CD4-positive, CD25-positive, alpha-beta regulatory T cell (primary cell): ENCODE results near the gene CNDP1. TPM values are rescaled to one million over a fixed set of nuclear protein-coding genes. Genes with fewer than 3 reads are reported as not detected.
A peak's percentile ranks its signal among the peaks of the same experiment; 100 is the strongest.

Source experiments
- ATAC-seq, 2 donors: fragments of 150-1000 bp; cut with Tn5 transposase; one replicate each; pipeline ENCODE4 v1.10.0; 2021; ENCODE audit warnings: low read depth in 2 of 2, moderate number of reproducible peaks in 2 of 2, moderate library complexity in 1 of 2
- DNase-seq, 3 donors: peaks; one replicate each; pipeline versions ENCODE4 v3.0.0 to v3.0.0-alpha.2; 2012 to 2022; ENCODE audit warnings: mixed read lengths in 1 of 3
- H3K27ac ChIP-seq: one replicate; pipeline ENCODE4 v1.7.0; 2013; ENCODE audit warnings: mild to moderate bottlenecking, low read length; ENCODE audit not compliant: insufficient read depth, poor library complexity, severe bottlenecking
- H3K27me3 ChIP-seq: one replicate; pipeline ENCODE4 v1.7.0; 2013; ENCODE audit warnings: low read length; ENCODE audit not compliant: control insufficient read depth, insufficient read depth
- H3K36me3 ChIP-seq: one replicate; pipeline ENCODE4 v1.7.0; 2013; ENCODE audit warnings: mild to moderate bottlenecking, low read length, moderate library complexity; ENCODE audit not compliant: control insufficient read depth, insufficient read depth
- H3K4me1 ChIP-seq: 2 replicates; pipeline ENCODE4 v1.7.0; 2013; ENCODE audit warnings: mild to moderate bottlenecking, low read length; ENCODE audit not compliant: insufficient read depth, control insufficient read depth, poor library complexity, severe bottlenecking
- H3K4me3 ChIP-seq: one replicate; pipeline ENCODE4 v1.7.0; 2013; ENCODE audit warnings: low read depth, mild to moderate bottlenecking, low read length, moderate library complexity
- H3K9me3 ChIP-seq, 2 experiments: 1 replicate in 1 of 2; 2 replicates in 1 of 2; pipeline ENCODE4 v1.7.0; 2013; ENCODE audit warnings: low read length in 2 of 2, mild to moderate bottlenecking in 1 of 2, moderate library complexity in 1 of 2; ENCODE audit not compliant: control insufficient read depth in 2 of 2
- H3K27ac Mint-ChIP-seq, 3 donors: one replicate each; pipeline ENCODE4 v1.8.0; 2020 to 2022; ENCODE audit warnings: mild to moderate bottlenecking in 3 of 3, mixed read lengths in 3 of 3, moderate library complexity in 2 of 3
- H3K27me3 Mint-ChIP-seq: one replicate; pipeline ENCODE4 v1.8.0; 2022; ENCODE audit warnings: mild to moderate bottlenecking, mixed read lengths
- H3K36me3 Mint-ChIP-seq: one replicate; pipeline ENCODE4 v1.8.0; 2020; ENCODE audit warnings: mixed read lengths
- H3K4me1 Mint-ChIP-seq, 4 donors: one replicate each; pipeline ENCODE4 v1.8.0; 2020 to 2022; ENCODE audit warnings: mixed read lengths in 4 of 4, mild to moderate bottlenecking in 1 of 4
- H3K4me3 Mint-ChIP-seq, 4 donors: one replicate each; pipeline ENCODE4 v1.8.0; 2020 to 2022; ENCODE audit warnings: mild to moderate bottlenecking in 4 of 4, mixed read lengths in 4 of 4, moderate library complexity in 3 of 4
- H3K9me3 Mint-ChIP-seq, 7 donors: one replicate each; pipeline ENCODE4 v1.8.0; 2020 to 2022; ENCODE audit warnings: mixed read lengths in 7 of 7, mild to moderate bottlenecking in 3 of 7, moderate library complexity in 2 of 7
- polyA plus RNA-seq, 4 donors: library from polyadenylated mRNA; unstranded; fragments of 300-500 nt; fragmentation: Illumina TruSeq; gene quantifications; one replicate each; pipeline ENCODE4 v1.2.3, GENCODE V29; 2021
- total RNA-seq: library from RNA; stranded (reverse); gene quantifications from one replicate; pipeline ENCODE4 v1.2.3, GENCODE V29; 2022

Gene CNDP1
- total and polyA plus RNA-seq, 5 donors from 2014 or later, result 0.15 TPM; not detected in 4

DNA sequence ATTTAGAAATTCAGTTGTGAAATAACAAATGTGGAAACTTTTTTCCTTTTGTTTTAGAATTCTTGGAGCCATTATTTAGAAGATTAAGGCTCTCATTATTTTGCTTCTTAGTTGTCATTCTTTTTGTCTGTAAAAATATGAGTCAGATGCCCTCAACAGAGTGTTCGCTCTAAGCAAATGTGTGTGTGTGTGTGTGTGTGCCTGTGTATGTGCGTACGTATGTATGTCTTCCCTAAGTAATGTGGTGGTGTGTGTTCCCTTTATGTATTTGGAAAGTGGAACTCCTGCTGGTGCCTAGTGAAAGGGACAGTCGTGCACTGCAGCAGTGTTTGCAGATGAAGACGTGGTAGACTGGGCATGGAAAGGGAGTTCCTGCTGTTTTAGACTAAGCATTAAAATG is 90.9 kb downstream of the CNDP1 start:
- H3K4me3 ChIP-seq, result no peak overlapping the region
- peaks cover 4 to 16% (median 9%) of the 10 kb centered on the region in 4 donors for H3K4me1 Mint-ChIP-seq
- no peaks in the 10 kb centered on the region for H3K27me3 Mint-ChIP-seq
- no peaks in the 10 kb centered on the region for H3K9me3 Mint-ChIP-seq
- H3K4me1 ChIP-seq, result no peaks in the 10 kb centered on the region
- H3K36me3 Mint-ChIP-seq, result no peaks in the 10 kb centered on the region
- peak overlapping the region in 1 of 3 donors; percentile 42 for H3K27ac Mint-ChIP-seq
- no peak overlapping the region for H3K27ac ChIP-seq
- H3K4me3 Mint-ChIP-seq, result no peak overlapping the region
- ATAC-seq, result no peak
- no peaks in the 10 kb centered on the region for H3K36me3 ChIP-seq
- H3K27me3 ChIP-seq, result no peaks in the 10 kb centered on the region
- no peaks in the 10 kb centered on the region for H3K9me3 ChIP-seq
- DNase-seq, result no peak

DNA sequence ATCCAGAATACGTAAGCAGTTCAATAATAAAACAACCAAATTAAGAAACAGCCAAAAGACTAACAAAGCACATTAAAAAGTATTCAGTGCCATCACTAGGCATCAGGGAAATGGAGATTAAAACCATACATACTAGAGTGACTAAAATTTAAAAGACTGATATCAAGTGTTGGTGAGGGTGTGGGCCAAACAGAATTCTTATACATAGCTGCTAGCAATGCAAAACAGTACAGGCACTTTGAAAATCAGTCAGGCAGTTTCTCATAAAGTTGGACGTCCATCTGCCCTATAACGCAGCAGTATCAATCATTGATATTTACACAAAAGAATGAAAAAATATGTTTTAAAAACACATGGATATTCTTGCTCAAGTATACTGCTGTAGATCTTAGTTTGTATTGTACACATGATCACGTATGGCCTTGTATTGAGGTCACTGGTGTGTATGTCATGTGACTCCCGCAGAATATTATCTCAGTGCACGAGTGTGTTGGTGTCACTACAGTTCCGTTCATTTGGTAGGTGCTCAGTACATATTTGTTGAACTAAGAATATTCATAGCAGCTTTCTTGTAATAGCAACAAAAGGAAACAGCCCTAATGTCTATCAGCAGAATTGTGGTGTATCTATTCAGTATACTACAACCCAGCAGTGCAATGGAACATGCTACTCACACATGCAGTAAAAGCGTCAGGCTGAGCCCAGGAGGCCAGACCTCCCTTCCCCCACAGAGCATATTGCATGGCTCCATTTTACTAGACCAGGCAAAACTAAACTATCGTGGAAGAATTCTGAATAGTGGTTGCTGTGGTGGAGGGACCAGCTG is 92.0 kb downstream of the CNDP1 start:
- ATAC-seq (no peak), DNase-seq (no peak)
- H3K27ac ChIP-seq, result no peak overlapping the region
- Mint-ChIP-seq H3K36me3 (peaks cover 4% of the 10 kb centered on the region), H3K27me3 (no peaks in the 10 kb centered on the region), H3K4me1 (peaks cover 10 to 22% (median 15%) of the 10 kb centered on the region in 4 donors), H3K4me3 (no peak overlapping the region), H3K27ac (no peak overlapping the region), H3K9me3 (no peaks in the 10 kb centered on the region)
- H3K4me1 ChIP-seq, result peaks cover 8% of the 10 kb centered on the region
- no peak overlapping the region for H3K4me3 ChIP-seq
- no peaks in the 10 kb centered on the region for H3K9me3 ChIP-seq
- H3K36me3 ChIP-seq, result no peaks in the 10 kb centered on the region
- no peaks in the 10 kb centered on the region for H3K27me3 ChIP-seq

DNA sequence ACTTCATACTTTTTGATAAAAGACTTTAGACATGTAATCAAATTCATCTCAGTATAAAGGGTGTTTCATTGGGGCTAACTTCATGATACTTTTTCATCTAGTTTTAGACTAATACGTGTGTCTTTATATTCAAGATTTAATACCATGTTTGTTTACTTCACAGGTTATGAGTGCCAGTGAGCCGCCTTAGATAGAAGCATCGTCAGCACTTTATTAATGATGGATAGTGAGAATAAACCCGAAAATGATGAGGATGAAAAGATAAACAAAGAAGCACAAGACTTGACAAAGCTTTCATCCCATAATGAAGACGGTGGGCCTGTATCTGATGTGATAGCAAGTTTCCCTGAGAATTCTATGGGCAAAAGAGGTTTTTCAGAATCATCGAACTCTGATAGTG is 96.5 kb downstream of the CNDP1 start:
- H3K36me3 ChIP-seq, result peaks cover 31% of the 10 kb centered on the region
- H3K27me3 ChIP-seq, result no peaks in the 10 kb centered on the region
- peaks cover 11% of the 10 kb centered on the region for H3K4me1 ChIP-seq
- peaks cover 38% of the 10 kb centered on the region for H3K36me3 Mint-ChIP-seq
- H3K27ac ChIP-seq, result no peak overlapping the region
- no peak for DNase-seq
- H3K9me3 ChIP-seq, result no peaks in the 10 kb centered on the region
- no peak for ATAC-seq
- H3K4me1 Mint-ChIP-seq, result peaks cover 18 to 37% (median 23%) of the 10 kb centered on the region in 4 donors
- H3K9me3 Mint-ChIP-seq, result no peaks in the 10 kb centered on the region
- peak overlapping the region; percentile 43 to 88 (median 83) for H3K27ac Mint-ChIP-seq
- no peak overlapping the region for H3K4me3 ChIP-seq
- peak overlapping the region in 2 of 4 donors; percentile 4 to 47 for H3K4me3 Mint-ChIP-seq
- H3K27me3 Mint-ChIP-seq, result no peaks in the 10 kb centered on the region

DNA sequence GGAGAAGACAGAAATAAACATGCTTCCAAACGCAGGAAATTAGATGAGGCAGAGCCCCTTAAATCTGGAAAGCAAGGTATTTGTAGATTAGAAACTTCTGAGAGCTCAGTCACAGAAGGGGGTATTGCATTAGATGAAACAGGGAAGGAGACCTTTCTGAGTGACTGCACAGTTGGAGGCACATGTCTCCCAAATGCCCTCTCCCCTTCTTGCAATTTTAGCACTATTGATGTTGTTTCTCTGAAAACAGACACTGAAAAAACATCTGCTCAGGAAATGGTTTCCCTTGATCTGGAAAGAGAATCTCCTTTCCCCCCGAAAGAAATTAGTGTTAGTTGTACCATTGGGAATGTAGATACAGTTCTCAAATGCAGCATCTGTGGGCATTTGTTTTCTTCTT is 96.9 kb downstream of the CNDP1 start:
- H3K27ac Mint-ChIP-seq, result peak overlapping the region; percentile 83 to 88 (median 85)
- peaks cover 38% of the 10 kb centered on the region for H3K36me3 Mint-ChIP-seq
- H3K27me3 ChIP-seq, result no peaks in the 10 kb centered on the region
- peak overlapping the region; percentile 4 to 78 (median 63) for H3K4me3 Mint-ChIP-seq
- H3K4me1 ChIP-seq, result peaks cover 11% of the 10 kb centered on the region
- DNase-seq (no peak), ATAC-seq (no peak)
- no peaks in the 10 kb centered on the region for H3K9me3 ChIP-seq
- no peaks in the 10 kb centered on the region for H3K27me3 Mint-ChIP-seq
- H3K27ac ChIP-seq, result no peak overlapping the region
- no peaks in the 10 kb centered on the region for H3K9me3 Mint-ChIP-seq
- H3K4me1 Mint-ChIP-seq, result peaks cover 18 to 37% (median 23%) of the 10 kb centered on the region in 4 donors
- H3K4me3 ChIP-seq, result peak overlapping the region; percentile 46
- H3K36me3 ChIP-seq, result peaks cover 31% of the 10 kb centered on the region

DNA sequence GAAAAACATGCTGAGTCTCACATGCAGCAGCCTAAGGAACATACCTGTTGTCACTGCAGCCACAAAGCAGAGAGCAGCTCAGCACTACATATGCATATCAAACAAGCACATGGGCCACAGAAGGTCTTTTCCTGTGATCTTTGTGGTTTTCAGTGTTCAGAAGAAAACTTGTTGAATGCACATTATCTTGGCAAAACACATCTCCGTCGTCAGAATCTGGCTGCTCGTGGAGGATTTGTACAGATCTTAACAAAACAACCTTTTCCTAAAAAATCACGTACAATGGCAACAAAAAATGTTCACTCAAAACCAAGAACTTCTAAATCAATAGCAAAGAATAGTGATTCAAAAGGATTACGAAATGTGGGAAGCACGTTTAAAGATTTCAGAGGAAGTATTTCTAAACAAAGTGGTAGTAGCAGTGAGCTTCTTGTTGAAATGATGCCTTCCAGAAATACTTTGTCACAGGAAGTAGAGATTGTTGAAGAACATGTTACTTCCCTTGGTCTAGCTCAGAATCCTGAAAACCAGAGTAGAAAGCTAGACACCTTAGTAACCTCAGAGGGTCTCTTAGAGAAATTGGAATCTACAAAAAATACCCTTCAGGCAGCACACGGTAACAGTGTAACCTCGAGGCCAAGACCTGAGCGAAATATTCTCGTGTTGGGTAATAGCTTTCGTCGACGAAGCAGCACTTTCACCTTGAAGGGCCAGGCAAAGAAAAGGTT is 97.5 kb downstream of the CNDP1 start:
- H3K27ac ChIP-seq, result no peak overlapping the region
- Mint-ChIP-seq H3K36me3 (peaks cover 38% of the 10 kb centered on the region), H3K27ac (peak overlapping the region; percentile 59 to 85 (median 83)), H3K4me1 (peaks cover 18 to 34% (median 21%) of the 10 kb centered on the region in 4 donors), H3K4me3 (peak overlapping the region; percentile 4 to 78 (median 63)), H3K27me3 (no peaks in the 10 kb centered on the region), H3K9me3 (no peaks in the 10 kb centered on the region)
- DNase-seq (peak in 2 of 3 donors; percentile 24 to 45), ATAC-seq (peak; percentile 57 to 64)
- peaks cover 11% of the 10 kb centered on the region for H3K4me1 ChIP-seq
- H3K9me3 ChIP-seq, result no peaks in the 10 kb centered on the region
- H3K4me3 ChIP-seq, result peak overlapping the region; percentile 46
- peaks cover 31% of the 10 kb centered on the region for H3K36me3 ChIP-seq
- H3K27me3 ChIP-seq, result no peaks in the 10 kb centered on the region

DNA sequence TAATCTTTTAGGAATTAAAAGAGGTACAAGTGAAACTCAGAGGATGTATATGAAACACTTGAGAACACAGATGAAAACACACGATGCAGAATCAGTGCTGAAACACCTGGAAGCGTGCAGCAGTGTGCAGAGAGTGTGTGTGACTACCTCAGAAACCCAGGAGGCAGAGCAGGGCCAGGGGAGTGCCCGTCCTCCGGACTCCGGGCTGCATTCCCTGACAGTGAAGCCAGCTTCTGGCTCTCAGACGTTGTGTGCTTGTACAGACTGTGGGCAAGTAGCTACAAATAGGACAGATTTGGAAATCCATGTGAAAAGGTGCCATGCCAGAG is 98.0 kb downstream of the CNDP1 start:
- H3K4me3 ChIP-seq, result no peak overlapping the region
- H3K36me3 ChIP-seq, result peaks cover 31% of the 10 kb centered on the region
- peaks cover 18 to 29% (median 19%) of the 10 kb centered on the region in 4 donors for H3K4me1 Mint-ChIP-seq
- peaks cover 11% of the 10 kb centered on the region for H3K4me1 ChIP-seq
- peaks cover 38% of the 10 kb centered on the region for H3K36me3 Mint-ChIP-seq
- no peaks in the 10 kb centered on the region for H3K9me3 ChIP-seq
- H3K27ac Mint-ChIP-seq, result peak overlapping the region; percentile 59 to 85 (median 83)
- no peak overlapping the region for H3K27ac ChIP-seq
- no peaks in the 10 kb centered on the region for H3K9me3 Mint-ChIP-seq
- H3K4me3 Mint-ChIP-seq, result peak overlapping the region in 2 of 4 donors; percentile 74 to 78
- no peak for ATAC-seq
- no peaks in the 10 kb centered on the region for H3K27me3 ChIP-seq
- no peak for DNase-seq
- H3K27me3 Mint-ChIP-seq, result no peaks in the 10 kb centered on the region

DNA sequence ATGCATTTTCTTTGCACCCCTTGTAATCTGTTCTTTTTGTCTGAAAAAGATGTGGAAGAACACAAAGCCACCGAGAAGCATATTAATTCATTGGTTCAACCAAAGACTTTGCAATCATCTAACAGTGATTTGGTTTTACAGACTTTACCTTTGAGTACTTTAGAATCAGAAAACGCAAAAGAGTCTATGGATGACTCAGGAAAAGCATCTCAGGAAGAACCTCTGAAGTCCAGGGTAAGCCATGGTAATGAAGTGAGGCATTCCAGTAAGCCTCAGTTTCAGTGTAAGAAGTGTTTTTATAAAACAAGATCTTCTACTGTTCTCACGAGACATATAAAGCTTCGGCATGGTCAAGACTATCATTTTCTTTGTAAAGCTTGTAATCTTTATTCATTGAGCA is 98.6 kb downstream of the CNDP1 start:
- H3K27ac Mint-ChIP-seq, result peak overlapping the region in 2 of 3 donors; percentile 59 to 83
- no peak for DNase-seq
- H3K4me1 ChIP-seq, result peaks cover 11% of the 10 kb centered on the region
- no peak overlapping the region for H3K4me3 ChIP-seq
- peaks cover 40% of the 10 kb centered on the region for H3K36me3 Mint-ChIP-seq
- H3K9me3 ChIP-seq, result no peaks in the 10 kb centered on the region
- H3K4me3 Mint-ChIP-seq, result no peak overlapping the region
- H3K4me1 Mint-ChIP-seq, result peaks cover 16 to 27% (median 18%) of the 10 kb centered on the region in 4 donors
- H3K27me3 ChIP-seq, result no peaks in the 10 kb centered on the region
- H3K27me3 Mint-ChIP-seq, result no peaks in the 10 kb centered on the region
- ATAC-seq, result no peak
- no peak overlapping the region for H3K27ac ChIP-seq
- peaks cover 33% of the 10 kb centered on the region for H3K36me3 ChIP-seq
- H3K9me3 Mint-ChIP-seq, result no peaks in the 10 kb centered on the region
